SK-N-SH (cell line): ENCODE results near the gene SLC12A7. TPM values are rescaled to one million over a fixed set of nuclear protein-coding genes. Genes with fewer than 3 reads are reported as not detected.

Source experiments
- CTCF ChIA-PET: fragments of 300-600, 350-600 bp; formaldehyde crosslinking; extraction: SDS; loops from one replicate; lab custom pipeline; 2021; lab: Yijun Ruan, JAX
- POLR2A ChIA-PET: fragments of 350-600 bp; sonication (Branson Sonifier 250); formaldehyde crosslinking; extraction: SDS; loops from one replicate; lab custom pipeline; 2020; ENCODE audit warnings: antibody characterized with exemption, inconsistent platforms; lab: Yijun Ruan, JAX
- DNase-seq: peaks from one replicate; pipeline ENCODE4 v3.0.0; 2012
- H2AFZ ChIP-seq: fragments of 200-600 bp; sonication (generic); 2 replicates; pipeline ENCODE4 v1.8.1; 2016; ENCODE audit warnings: antibody characterized with exemption, mild to moderate bottlenecking, low read depth
- H3F3A ChIP-seq: fragments of 200-600 bp; sonication (generic); replicated peaks from 2 replicates; pipeline ENCODE3; 2016; ENCODE audit warnings: antibody characterized with exemption, mild to moderate bottlenecking; ENCODE audit not compliant: insufficient read depth
- H3K27ac ChIP-seq, 2 experiments: fragments of 200-500 bp in 1 of 2; fragments of 200-600 bp in 1 of 2; sonication (Bioruptor generic) in 1 of 2; sonication (generic), shearing (Covaris generic) in 1 of 2; 2 replicates each; pipeline versions ENCODE4 v1.5.1 to v1.6.1; 2014 to 2016; ENCODE audit warnings: low read depth in 2 of 2, inconsistent platforms in 1 of 2, low read length in 1 of 2, mild to moderate bottlenecking in 1 of 2, mixed read lengths in 1 of 2
- H3K27me3 ChIP-seq: fragments of 200-600 bp; sonication (generic), shearing (Covaris generic); 2 replicates; pipeline ENCODE4 v1.6.1; 2016; ENCODE audit warnings: mixed run types; ENCODE audit not compliant: insufficient read depth
- H3K36me3 ChIP-seq, 2 experiments: fragments of 200-500 bp in 1 of 2; fragments of 200-600 bp in 1 of 2; sonication (Bioruptor generic) in 1 of 2; sonication (generic) in 1 of 2; replicated peaks in 1 of 2; 2 replicates each; pipeline versions ENCODE3 to v1.5.1; 2014 to 2016; ENCODE audit warnings: low read length in 1 of 2, mild to moderate bottlenecking in 1 of 2; ENCODE audit not compliant: insufficient read depth in 2 of 2, control insufficient read depth in 1 of 2
- H3K4me1 ChIP-seq, 2 experiments: fragments of 200-500 bp in 1 of 2; fragments of 200-600 bp in 1 of 2; sonication (Bioruptor generic) in 1 of 2; sonication (generic), shearing (Covaris generic) in 1 of 2; 2 replicates each; pipeline versions ENCODE4 v1.5.1 to v1.6.1; 2014 to 2016; ENCODE audit warnings: low read depth in 1 of 2, low read length in 1 of 2, mixed run types in 1 of 2; ENCODE audit not compliant: insufficient read depth in 2 of 2, control insufficient read depth in 1 of 2
- H3K4me2 ChIP-seq: fragments of 200-600 bp; sonication (generic), shearing (Covaris generic); 2 replicates; pipeline ENCODE4 v1.6.1; 2017; ENCODE audit warnings: mixed run types
- H3K4me3 ChIP-seq, 2 experiments: fragments of 200-500 bp in 1 of 2; fragments of 200-600 bp in 1 of 2; sonication (Bioruptor generic) in 1 of 2; sonication (generic), shearing (Covaris generic) in 1 of 2; 2 replicates each; pipeline versions ENCODE4 v1.5.1 to v1.8.1; 2014 to 2016; ENCODE audit warnings: low read depth in 2 of 2, inconsistent platforms in 1 of 2, low read length in 1 of 2, mild to moderate bottlenecking in 1 of 2, mixed read lengths in 1 of 2, moderate library complexity in 1 of 2
- H3K79me2 ChIP-seq: fragments of 200-600 bp; sonication (generic); 2 replicates; pipeline ENCODE4 v1.8.1; 2017; ENCODE audit warnings: mild to moderate bottlenecking; ENCODE audit not compliant: insufficient read depth
- H3K9ac ChIP-seq: fragments of 200-600 bp; sonication (generic); 2 replicates; pipeline ENCODE4 v1.6.1; 2017; ENCODE audit warnings: mixed run types
- H3K9me2 ChIP-seq: fragments of 200-600 bp; sonication (generic); 2 replicates; pipeline ENCODE4 v1.6.1; 2017; ENCODE audit warnings: mixed run types
- H3K9me3 ChIP-seq: fragments of 200-600 bp; sonication (generic); 2 replicates; pipeline ENCODE4 v1.6.1; 2017; ENCODE audit warnings: mixed run types, mild to moderate bottlenecking, moderate library complexity
- H4K20me1 ChIP-seq: fragments of 200-600 bp; sonication (generic); 2 replicates; pipeline ENCODE4 v1.6.1; 2017; ENCODE audit warnings: mild to moderate bottlenecking, mixed run types; ENCODE audit not compliant: insufficient read depth
- EP300 ChIP-seq, 2 experiments: IDR thresholded peaks; 2 replicates each; pipeline versions ENCODE4 v1.4.0 to v1.6.1; 2012; ENCODE audit warnings: borderline replicate concordance in 1 of 2, low read depth in 1 of 2, low read length in 1 of 2
- EZH2phosphoT487 ChIP-seq: fragments of 200-600 bp; sonication (generic); IDR thresholded peaks from 2 replicates; pipeline ENCODE4 v1.6.1; 2017; ENCODE audit warnings: low read depth, mixed run types, mild to moderate bottlenecking, antibody characterized with exemption, moderate library complexity, borderline replicate concordance
- GABPA ChIP-seq: IDR thresholded peaks from 2 replicates; pipeline ENCODE4 v1.4.0; 2012; ENCODE audit warnings: low read depth, mild to moderate bottlenecking
- JUND ChIP-seq: IDR thresholded peaks from 2 replicates; pipeline ENCODE4 v1.4.0; 2012
- MEF2A ChIP-seq: IDR thresholded peaks from 2 replicates; pipeline ENCODE4 v1.4.0; 2012; ENCODE audit warnings: low read depth, borderline replicate concordance
- NFIC ChIP-seq: IDR thresholded peaks from 2 replicates; pipeline ENCODE4 v1.4.0; 2012; ENCODE audit warnings: borderline replicate concordance
- NRF1 ChIP-seq: IDR thresholded peaks from 2 replicates; pipeline ENCODE4 v1.6.1; 2012; ENCODE audit warnings: low read depth, mild to moderate bottlenecking, low read length
- PBX3 ChIP-seq: IDR thresholded peaks from 2 replicates; pipeline ENCODE4; 2012
- RCOR1 ChIP-seq: fragments of 150-350 bp; IDR thresholded peaks from 2 replicates; pipeline ENCODE4 v1.6.1; 2017; ENCODE audit warnings: antibody characterized with exemption, low read length
- TCF12 ChIP-seq: IDR thresholded peaks from 2 replicates; pipeline ENCODE4 v1.4.0; 2012
- USF1 ChIP-seq: IDR thresholded peaks from 2 replicates; pipeline ENCODE4 v1.4.0; 2012; ENCODE audit warnings: low read depth, borderline replicate concordance
- YY1 ChIP-seq: IDR thresholded peaks from 2 replicates; pipeline ENCODE4 v1.4.0; 2012; ENCODE audit warnings: low read depth, mild to moderate bottlenecking
- ZBTB33 ChIP-seq: IDR thresholded peaks from 2 replicates; pipeline ENCODE4 v1.4.0; 2012; ENCODE audit warnings: low read depth, borderline replicate concordance
- WGBS: methylation state at CpG from one replicate; pipeline ENCODE4 v1.1.6; 2017; ENCODE audit warnings: low lambda C conversion rate; 5-methylcytosine and 5-hydroxymethylcytosine counted together
- polyA plus RNA-seq, 3 experiments: library from polyadenylated mRNA; depleted of rRNA; stranded (reverse); fragments of >200 nt; gene quantifications; 2 replicates each; pipeline ENCODE4 v1.2.3, GENCODE V29; 2012
- TF ChIP-seq, protein P1 (sequence below): fragments of 150-350 bp; IDR thresholded peaks from 2 replicates; pipeline ENCODE4 v1.6.1; 2017; ENCODE audit warnings: antibody characterized with exemption, low read length, low read depth, borderline replicate concordance

SLC12A7 gene
- polyA plus RNA-seq, 1 of the 3 experiments (the other 2 are of a cell fraction) = 2.6 TPM

DNA sequence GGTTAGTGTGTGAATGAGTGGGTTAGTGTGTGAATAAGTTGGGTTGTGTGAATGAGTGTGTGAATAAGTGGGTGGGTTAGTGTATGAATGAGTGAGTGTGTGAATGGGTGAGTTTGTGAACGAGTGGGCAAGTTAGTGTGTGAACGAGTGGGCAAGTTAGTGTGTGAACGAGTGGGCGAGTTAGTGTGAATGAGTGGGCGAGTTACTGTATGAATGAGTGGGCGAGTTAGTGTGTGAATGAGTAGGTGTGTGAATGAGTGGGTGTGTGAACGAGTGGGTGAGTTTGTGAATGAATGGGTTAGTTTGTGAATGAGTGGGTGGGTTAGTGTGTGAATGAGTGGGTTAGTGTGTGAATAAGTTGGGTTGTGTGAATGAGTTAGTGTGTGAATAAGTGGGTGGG is 68.5 kb downstream of the SLC12A7 start:
- ChIA-PET CTCF (no interaction called here), POLR2A (no interaction called here)
- no peak overlapping the region for H3K27ac ChIP-seq
- H4K20me1 ChIP-seq = no peaks in the 10 kb centered on the region
- WGBS = 36% methylated on average over 7 of the region's 7 CpGs
- H3K9me2 ChIP-seq = no peaks in the 10 kb centered on the region
- no peaks in the 10 kb centered on the region for H3K27me3 ChIP-seq
- TF ChIP-seq GABPA = no peak
- TF ChIP-seq, protein P1, sequence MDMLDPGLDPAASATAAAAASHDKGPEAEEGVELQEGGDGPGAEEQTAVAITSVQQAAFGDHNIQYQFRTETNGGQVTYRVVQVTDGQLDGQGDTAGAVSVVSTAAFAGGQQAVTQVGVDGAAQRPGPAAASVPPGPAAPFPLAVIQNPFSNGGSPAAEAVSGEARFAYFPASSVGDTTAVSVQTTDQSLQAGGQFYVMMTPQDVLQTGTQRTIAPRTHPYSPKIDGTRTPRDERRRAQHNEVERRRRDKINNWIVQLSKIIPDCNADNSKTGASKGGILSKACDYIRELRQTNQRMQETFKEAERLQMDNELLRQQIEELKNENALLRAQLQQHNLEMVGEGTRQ = no peak
- TF ChIP-seq ZBTB33 = no peak
- TF ChIP-seq MEF2A = no peak
- no peak for TF ChIP-seq USF1
- no peak overlapping the region for H3K4me3 ChIP-seq
- H3K9ac ChIP-seq = no peak overlapping the region
- no peak overlapping the region for H2AFZ ChIP-seq
- no peaks in the 10 kb centered on the region for H3F3A ChIP-seq
- H3K9me3 ChIP-seq = no peaks in the 10 kb centered on the region
- DNase-seq = no peak
- no peaks in the 10 kb centered on the region for H3K79me2 ChIP-seq
- no peak overlapping the region for H3K4me2 ChIP-seq
- H3K4me1 ChIP-seq = no peaks in the 10 kb centered on the region
- H3K36me3 ChIP-seq = no peaks in the 10 kb centered on the region

DNA sequence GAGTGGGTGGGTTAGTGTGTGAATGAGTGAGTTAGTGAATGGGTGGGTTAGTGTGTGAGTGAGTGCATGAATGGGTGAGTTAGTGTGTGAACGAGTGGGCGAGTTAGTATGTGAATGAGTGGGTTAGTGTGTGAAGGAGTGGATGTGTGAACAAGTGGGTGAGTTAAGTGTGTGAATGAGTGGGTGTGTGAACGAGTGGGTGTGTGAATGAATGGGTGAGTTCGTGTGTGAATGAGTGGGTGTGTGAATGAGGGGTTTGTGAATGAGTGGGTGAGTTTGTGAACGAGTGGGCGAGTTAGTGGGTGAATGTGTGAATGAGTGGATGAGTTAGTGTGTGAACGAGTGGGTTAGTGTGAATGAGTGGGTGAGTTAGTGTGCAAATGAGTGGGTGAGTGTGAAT is 69.2 kb downstream of the SLC12A7 start:
- Histone ChIP-seq H3K4me3 (no peak overlapping the region), H3K27me3 (no peaks in the 10 kb centered on the region), H3K4me2 (no peak overlapping the region), H3K27ac (no peak overlapping the region), H3K9ac (no peak overlapping the region), H4K20me1 (no peaks in the 10 kb centered on the region), H3F3A (no peaks in the 10 kb centered on the region), H3K9me2 (no peaks in the 10 kb centered on the region), H3K79me2 (no peaks in the 10 kb centered on the region), H3K9me3 (no peaks in the 10 kb centered on the region), H3K4me1 (no peaks in the 10 kb centered on the region), H2AFZ (no peak overlapping the region), H3K36me3 (no peaks in the 10 kb centered on the region)
- TF ChIP-seq NRF1 (no peak), JUND (no peak), TCF12 (no peak), YY1 (no peak), EZH2phosphoT487 (no peak), NFIC (no peak), RCOR1 (no peak), EP300 (IDR thresholded peaks at IDR 0.05; ENCODE audit: borderline replicate concordance in 1 of 2, low read depth in 1 of 2, low read length in 1 of 2) (no peak), USF1 (no peak), PBX3 (no peak)
- 54% methylated on average over 7 of the region's 7 CpGs for WGBS
- POLR2A ChIA-PET = no interaction called here
- CTCF ChIA-PET = no interaction called here
- no peak for DNase-seq
